GM12891 (cell line): ENCODE data around the gene ANGPTL4.
"Not testable (repeated sequence)": the region's sequence is repeated elsewhere in the genome, so short reads cannot be mapped to it uniquely, and the experiment has no call there.

Experiments
- POLR2A ChIP-seq: IDR thresholded peaks from 2 replicates; pipeline ENCODE4 v1.6.1; 2011; ENCODE audit warnings: low read depth, low read length, control low read depth
- POLR2AphosphoS5 ChIP-seq: IDR thresholded peaks from 2 replicates; pipeline ENCODE4 v1.6.1; 2011; ENCODE audit warnings: low read depth, low read length, control low read depth
- POU2F2 ChIP-seq: IDR thresholded peaks from 2 replicates; pipeline ENCODE4 v1.6.1; 2011; ENCODE audit warnings: low read depth, mild to moderate bottlenecking, control low read depth, low read length, moderate library complexity
- SPI1 ChIP-seq: IDR thresholded peaks from 2 replicates; pipeline ENCODE4 v1.6.1; 2011; ENCODE audit warnings: low read depth, low read length, control low read depth
- TAF1 ChIP-seq: IDR thresholded peaks from 2 replicates; pipeline ENCODE4 v1.6.1; 2011; ENCODE audit warnings: low read depth, low read length, control low read depth

- TF ChIP-seq POLR2AphosphoS5, SPI1, POLR2A, TAF1, POU2F2: not testable (repeated sequence)
Observed at GRCh38 chr19:8410718-8411117, 46.8 kb downstream of the ANGPTL4 start.
